Activated CD8-positive, alpha-beta memory T cell treated with anti-CD3 and anti-CD28 coated beads for 4 hours (primary cell): ENCODE results near the gene NPM1.
"Not testable (repeated sequence)": the region's sequence is repeated elsewhere in the genome, so short reads cannot be mapped to it uniquely, and the experiment has no call there.

ENCODE experiments used
- DNase-seq, 2 donors: peaks; one replicate each; pipeline ENCODE4 v3.0.0-alpha.2; 2020; ENCODE audit warnings: low read depth in 2 of 2

Gene NPM1

GRCh38 chr5:171413153-171413910, 25.7 kb downstream of the NPM1 start:
- no peak for DNase-seq

- not testable (repeated sequence) for DNase-seq
Observed at GRCh38 chr5:171413993-171414392, 26.3 kb downstream of the NPM1 start.

GRCh38 chr5:171415115-171415730, 27.6 kb downstream of the NPM1 start:
- no peak for DNase-seq

- no peak for DNase-seq
Observed at GRCh38 chr5:171416160-171417049, 28.8 kb downstream of the NPM1 start.

- DNase-seq = peak in 1 of 2 donors; percentile 12
Observed at GRCh38 chr5:171418316-171418981, 30.8 kb downstream of the NPM1 start.

- no peak for DNase-seq
Observed at GRCh38 chr5:171418982-171419687, 31.5 kb downstream of the NPM1 start, which contains the start of gene FGF18. FGF18 (plus strand) TSS chr5:171419647; CDS start chr5:171420200, 553 bp downstream.

- no peak for DNase-seq
Observed at GRCh38 chr5:171419688-171420430, 32.2 kb downstream of the NPM1 start.

- no peak for DNase-seq
Observed at GRCh38 chr5:171420431-171421241, 33.0 kb downstream of the NPM1 start.

GRCh38 chr5:171421331-171422262, 33.9 kb downstream of the NPM1 start:
- no peak for DNase-seq

- DNase-seq = no peak
Observed at GRCh38 chr5:171422495-171422894, 34.8 kb downstream of the NPM1 start.

GRCh38 chr5:171422902-171423663, 35.4 kb downstream of the NPM1 start:
- DNase-seq = no peak

GRCh38 chr5:171424726-171425125, 37.1 kb downstream of the NPM1 start:
- no peak for DNase-seq

- DNase-seq = no peak
Observed at GRCh38 chr5:171425596-171426244, 38.1 kb downstream of the NPM1 start.

GRCh38 chr5:171426266-171426665, 38.6 kb downstream of the NPM1 start:
- no peak for DNase-seq

- DNase-seq = no peak
Observed at GRCh38 chr5:171426680-171427079, 39.0 kb downstream of the NPM1 start.

- DNase-seq = no peak
Observed at GRCh38 chr5:171427318-171428167, 39.9 kb downstream of the NPM1 start.
